A673 (cell line): ENCODE data around the gene STYX.

ENCODE experiments used
- EZH2 ChIP-seq: fragments of 200-600 bp; sonication (generic); IDR thresholded peaks from 2 replicates; pipeline ENCODE4 v1.6.1; 2017; ENCODE audit warnings: borderline replicate concordance, low read depth, mild to moderate bottlenecking, mixed read lengths, antibody characterized with exemption, low read length; ENCODE audit not compliant: poor library complexity, severe bottlenecking
- TF ChIP-seq, protein P1 (sequence below): fragments of 300-800, 200-600 bp; sonication (generic); conservative IDR thresholded peaks from 2 replicates; pipeline ENCODE4 v1.5.1; 2017; ENCODE audit warnings: low read depth, mild to moderate bottlenecking, antibody characterized with exemption, low read length, moderate library complexity, mixed read lengths

GRCh38 chr14:52729925-52730708, at the start of gene STYX:
- TF ChIP-seq, protein P1, sequence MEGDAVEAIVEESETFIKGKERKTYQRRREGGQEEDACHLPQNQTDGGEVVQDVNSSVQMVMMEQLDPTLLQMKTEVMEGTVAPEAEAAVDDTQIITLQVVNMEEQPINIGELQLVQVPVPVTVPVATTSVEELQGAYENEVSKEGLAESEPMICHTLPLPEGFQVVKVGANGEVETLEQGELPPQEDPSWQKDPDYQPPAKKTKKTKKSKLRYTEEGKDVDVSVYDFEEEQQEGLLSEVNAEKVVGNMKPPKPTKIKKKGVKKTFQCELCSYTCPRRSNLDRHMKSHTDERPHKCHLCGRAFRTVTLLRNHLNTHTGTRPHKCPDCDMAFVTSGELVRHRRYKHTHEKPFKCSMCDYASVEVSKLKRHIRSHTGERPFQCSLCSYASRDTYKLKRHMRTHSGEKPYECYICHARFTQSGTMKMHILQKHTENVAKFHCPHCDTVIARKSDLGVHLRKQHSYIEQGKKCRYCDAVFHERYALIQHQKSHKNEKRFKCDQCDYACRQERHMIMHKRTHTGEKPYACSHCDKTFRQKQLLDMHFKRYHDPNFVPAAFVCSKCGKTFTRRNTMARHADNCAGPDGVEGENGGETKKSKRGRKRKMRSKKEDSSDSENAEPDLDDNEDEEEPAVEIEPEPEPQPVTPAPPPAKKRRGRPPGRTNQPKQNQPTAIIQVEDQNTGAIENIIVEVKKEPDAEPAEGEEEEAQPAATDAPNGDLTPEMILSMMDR, result no peak
- TF ChIP-seq EZH2, result no peak
